GM12872 (cell line): Measurements from ENCODE around the gene TTLL1.

Experiments used
- TF ChIP-seq, protein P1 (sequence below): IDR thresholded peaks from 3 replicates; pipeline ENCODE4 v1.5.1; 2011; ENCODE audit warnings: low read depth, mild to moderate bottlenecking, low read length, moderate library complexity; ENCODE audit not compliant: insufficient read depth

TTLL1 gene

DNA sequence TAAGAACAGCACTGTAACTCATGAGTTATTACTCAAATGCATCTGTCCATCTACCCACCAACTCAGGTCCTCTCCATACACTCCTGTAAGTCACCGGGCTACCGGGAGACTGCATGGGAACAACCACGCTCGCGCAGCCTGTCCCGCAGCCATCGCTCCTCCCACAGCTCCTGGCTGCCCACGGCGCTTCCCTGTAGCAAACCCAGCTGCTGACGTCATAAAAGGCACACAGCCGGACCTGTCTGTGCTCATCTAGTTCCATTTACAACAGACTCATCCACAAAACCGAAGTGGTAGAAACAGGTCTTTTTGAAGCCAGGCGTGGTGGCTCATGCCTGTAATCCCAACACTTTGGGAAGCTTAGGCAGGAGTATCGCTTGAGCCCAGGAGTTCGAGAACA lies 50.9 kb downstream of the TTLL1 start:
- TF ChIP-seq, protein P1, sequence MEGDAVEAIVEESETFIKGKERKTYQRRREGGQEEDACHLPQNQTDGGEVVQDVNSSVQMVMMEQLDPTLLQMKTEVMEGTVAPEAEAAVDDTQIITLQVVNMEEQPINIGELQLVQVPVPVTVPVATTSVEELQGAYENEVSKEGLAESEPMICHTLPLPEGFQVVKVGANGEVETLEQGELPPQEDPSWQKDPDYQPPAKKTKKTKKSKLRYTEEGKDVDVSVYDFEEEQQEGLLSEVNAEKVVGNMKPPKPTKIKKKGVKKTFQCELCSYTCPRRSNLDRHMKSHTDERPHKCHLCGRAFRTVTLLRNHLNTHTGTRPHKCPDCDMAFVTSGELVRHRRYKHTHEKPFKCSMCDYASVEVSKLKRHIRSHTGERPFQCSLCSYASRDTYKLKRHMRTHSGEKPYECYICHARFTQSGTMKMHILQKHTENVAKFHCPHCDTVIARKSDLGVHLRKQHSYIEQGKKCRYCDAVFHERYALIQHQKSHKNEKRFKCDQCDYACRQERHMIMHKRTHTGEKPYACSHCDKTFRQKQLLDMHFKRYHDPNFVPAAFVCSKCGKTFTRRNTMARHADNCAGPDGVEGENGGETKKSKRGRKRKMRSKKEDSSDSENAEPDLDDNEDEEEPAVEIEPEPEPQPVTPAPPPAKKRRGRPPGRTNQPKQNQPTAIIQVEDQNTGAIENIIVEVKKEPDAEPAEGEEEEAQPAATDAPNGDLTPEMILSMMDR: no peak

DNA sequence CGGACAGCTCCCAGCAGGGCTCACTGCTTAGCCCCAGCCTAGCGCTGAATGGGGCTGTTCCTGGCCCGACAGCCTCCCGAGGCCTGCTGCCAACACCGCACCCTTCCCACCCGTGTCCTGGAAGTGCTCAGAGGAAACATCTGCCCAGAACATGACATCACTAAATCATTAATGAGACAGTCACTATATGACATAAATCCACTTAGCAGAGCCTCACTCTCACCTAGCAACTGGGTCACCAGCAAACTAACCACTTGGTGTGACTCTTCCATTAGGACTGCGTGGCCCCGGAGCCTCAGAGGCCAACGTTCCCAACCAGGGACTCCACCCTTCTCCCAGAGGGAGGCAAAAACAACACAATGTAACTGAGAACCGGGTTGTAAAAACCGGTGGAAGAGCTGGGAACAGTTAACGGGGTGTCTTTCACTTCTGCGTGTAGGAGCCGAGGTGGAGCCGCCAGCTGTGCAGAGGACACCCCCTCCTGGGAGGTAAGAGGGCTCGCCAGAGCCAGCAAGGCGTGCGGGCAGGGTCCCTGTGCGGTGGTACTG lies 52.8 kb downstream of the TTLL1 start:
- TF ChIP-seq, protein P1: no peak

DNA sequence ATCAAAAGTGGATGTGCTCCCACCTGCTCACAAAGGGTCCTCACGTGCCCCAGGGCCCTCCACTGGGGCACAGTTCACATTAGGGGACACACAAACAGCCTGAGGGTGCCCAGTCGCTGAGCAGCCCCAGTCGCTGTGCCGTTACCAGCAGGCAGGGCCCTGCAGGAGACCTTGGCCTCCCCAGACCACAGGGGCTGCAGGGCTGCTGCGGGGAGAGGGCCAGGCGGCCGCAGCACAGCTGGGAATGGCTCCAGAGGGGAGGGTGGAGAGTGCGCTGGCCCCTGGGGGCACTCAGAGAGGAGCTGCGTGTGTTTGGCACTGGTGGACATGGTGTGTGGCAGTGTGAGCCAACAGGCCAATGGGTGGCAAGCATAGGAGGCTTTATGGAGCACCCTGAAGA lies 53.9 kb downstream of the TTLL1 start:
- TF ChIP-seq, protein P1: no peak

DNA sequence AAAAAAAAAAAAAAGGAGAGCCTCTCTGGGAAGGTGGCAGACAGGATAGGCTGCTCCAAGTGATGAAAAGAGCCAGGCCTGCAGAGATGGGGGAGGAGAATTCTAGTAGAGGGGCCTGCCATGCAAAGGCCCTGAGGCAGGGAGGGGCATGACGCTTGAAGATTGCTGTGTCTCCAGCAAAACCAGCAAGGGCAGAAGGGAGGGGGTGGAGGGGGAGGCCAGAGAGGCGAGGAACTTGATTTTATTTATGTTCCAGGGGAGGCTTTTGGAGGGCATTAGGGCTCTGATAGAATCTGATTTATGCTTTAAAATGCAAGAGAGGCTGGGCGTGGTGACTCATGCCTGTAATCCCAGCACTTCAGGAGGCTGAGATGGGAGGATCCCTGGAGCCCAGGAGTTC lies 57.6 kb downstream of the TTLL1 start:
- TF ChIP-seq, protein P1: no peak

DNA sequence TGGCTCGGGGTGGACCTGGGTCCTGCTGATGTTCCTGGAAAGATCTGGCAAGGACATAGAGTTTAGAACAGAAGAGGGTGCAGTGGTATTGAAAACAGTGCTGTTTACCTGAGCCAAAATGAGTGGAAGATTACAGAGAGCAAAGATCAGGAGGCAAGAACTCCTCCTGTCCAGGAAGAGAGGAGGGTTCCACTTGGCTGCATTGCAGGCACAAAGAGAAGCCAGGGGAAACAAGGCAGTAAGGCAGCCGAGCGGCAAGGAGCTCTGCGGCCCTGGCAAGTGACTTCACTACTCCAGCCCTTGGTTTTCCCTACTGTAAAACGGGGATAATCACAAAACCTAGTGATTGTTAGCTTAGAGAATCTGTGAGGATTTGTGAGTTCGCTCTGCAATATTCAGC lies 70.6 kb downstream of the TTLL1 start:
- TF ChIP-seq, protein P1: no peak

DNA sequence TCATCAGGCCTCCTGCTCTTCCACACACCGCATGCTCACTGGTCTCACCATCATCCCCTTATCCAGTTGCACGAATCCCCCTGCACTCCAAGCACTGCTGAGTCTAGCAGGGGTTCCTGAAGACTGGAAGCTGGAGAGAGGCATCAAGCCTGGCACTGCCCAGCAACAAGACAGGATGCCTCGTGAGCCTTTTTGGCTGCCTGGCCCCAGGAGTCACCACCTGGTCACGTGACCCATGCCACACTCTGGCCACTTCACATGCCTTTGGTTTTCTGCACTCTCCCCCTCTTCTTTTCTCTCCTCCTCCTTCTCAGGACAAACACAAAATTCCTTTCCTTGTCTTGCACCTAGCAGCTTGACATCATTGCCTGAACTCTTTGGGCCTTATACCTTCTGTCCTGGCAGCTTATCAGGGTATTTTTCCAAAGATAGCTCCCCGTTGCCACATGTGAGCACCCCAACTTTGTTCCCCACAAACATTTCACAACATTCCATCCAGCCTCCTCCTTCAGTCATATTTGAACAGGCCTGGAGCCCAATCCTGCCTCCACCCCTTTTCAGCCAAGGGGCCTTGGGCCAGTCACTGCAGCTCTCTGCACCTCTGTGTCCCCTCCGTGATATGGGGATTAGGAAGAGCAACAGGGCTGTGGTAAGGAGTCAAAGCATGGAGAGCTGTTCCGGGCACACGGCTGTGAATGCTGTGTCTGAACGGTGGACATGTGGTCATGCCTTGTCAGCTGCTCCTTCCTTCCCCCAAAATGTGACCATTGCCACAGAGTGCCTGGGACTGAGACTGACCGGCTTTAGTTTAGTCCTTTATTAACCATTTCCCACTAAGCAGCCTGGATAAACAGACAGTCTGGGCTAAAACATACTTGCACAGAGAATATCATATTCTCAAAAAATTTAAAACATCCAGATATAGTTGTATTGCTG lies 71.4 kb downstream of the TTLL1 start:
- TF ChIP-seq, protein P1: no peak

DNA sequence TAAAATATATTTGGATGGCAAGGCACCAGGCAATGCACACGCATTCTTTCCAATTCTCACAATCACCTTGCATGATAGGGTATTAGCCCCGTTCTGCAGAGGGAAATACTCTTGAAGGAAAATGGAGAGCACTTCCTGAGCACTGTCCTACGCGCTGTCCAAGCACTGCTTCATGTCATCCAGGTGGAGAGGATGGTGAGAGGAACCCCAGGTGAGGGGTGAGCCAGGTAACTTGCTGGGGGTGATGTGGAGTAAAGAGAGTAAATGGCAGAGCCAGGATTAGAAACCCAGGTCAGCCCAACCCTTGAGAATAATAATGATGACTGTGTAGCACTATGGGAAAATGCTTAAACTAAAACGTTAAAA lies 73.5 kb downstream of the TTLL1 start:
- TF ChIP-seq, protein P1: no peak
